NT2/D1 (cell line): ENCODE results near the gene PAH.

Experiments
- DNase-seq: peaks from one replicate; pipeline ENCODE4 v3.0.0-alpha.2; 2011; ENCODE audit warnings: low read depth, low spot score
- H3K27me3 ChIP-seq: 2 replicates; pipeline ENCODE4 v1.6.0; 2011; ENCODE audit warnings: mild to moderate bottlenecking; ENCODE audit not compliant: insufficient read length, insufficient read depth
- H3K36me3 ChIP-seq: 2 replicates; pipeline ENCODE4 v1.6.1; 2011; ENCODE audit warnings: mild to moderate bottlenecking, low read length, mixed read lengths; ENCODE audit not compliant: insufficient read depth, insufficient read length
- H3K4me1 ChIP-seq: 2 replicates; pipeline ENCODE4 v1.5.1; 2011; ENCODE audit not compliant: insufficient read depth, insufficient read length
- H3K4me3 ChIP-seq: 2 replicates; pipeline ENCODE4 v1.5.1; 2011; ENCODE audit warnings: low read depth; ENCODE audit not compliant: insufficient read length
- H3K9ac ChIP-seq: 2 replicates; pipeline ENCODE4 v1.6.0; 2011; ENCODE audit warnings: low read depth; ENCODE audit not compliant: insufficient read length
- H3K9me3 ChIP-seq: 2 replicates; pipeline ENCODE4 v1.5.1; 2011; ENCODE audit warnings: mild to moderate bottlenecking, low read length; ENCODE audit not compliant: insufficient read depth
- SUZ12 ChIP-seq: IDR thresholded peaks from 2 replicates; pipeline ENCODE4 v1.6.1; 2011; ENCODE audit not compliant: insufficient read length, insufficient read depth; ENCODE audit errors: extremely low read depth
- YY1 ChIP-seq: IDR thresholded peaks from 2 replicates; pipeline ENCODE4 v1.6.1; 2011; ENCODE audit not compliant: insufficient read length, insufficient read depth
- ZNF274 ChIP-seq: IDR thresholded peaks from 2 replicates; pipeline ENCODE4 v1.6.1; 2011; ENCODE audit warnings: mild to moderate bottlenecking, low read depth, low read length

Gene PAH

GRCh38 chr12:102871014-102871413 is 46.0 kb downstream of the PAH start:
- DNase-seq: no peak
- Histone ChIP-seq H3K9ac (no peak overlapping the region), H3K9me3 (no peaks in the 10 kb centered on the region), H3K36me3 (no peaks in the 10 kb centered on the region), H3K4me3 (no peak overlapping the region), H3K4me1 (no peaks in the 10 kb centered on the region), H3K27me3 (no peaks in the 10 kb centered on the region)
- no peak for TF ChIP-seq ZNF274
- TF ChIP-seq YY1: no peak
- no peak for TF ChIP-seq SUZ12

GRCh38 chr12:102869571-102869970 is 47.5 kb downstream of the PAH start:
- Histone ChIP-seq H3K36me3 (no peaks in the 10 kb centered on the region), H3K27me3 (no peaks in the 10 kb centered on the region), H3K9me3 (no peaks in the 10 kb centered on the region), H3K4me3 (no peak overlapping the region), H3K4me1 (no peaks in the 10 kb centered on the region), H3K9ac (no peak overlapping the region)
- TF ChIP-seq ZNF274 (no peak), SUZ12 (no peak), YY1 (no peak)
- no peak for DNase-seq

DNA sequence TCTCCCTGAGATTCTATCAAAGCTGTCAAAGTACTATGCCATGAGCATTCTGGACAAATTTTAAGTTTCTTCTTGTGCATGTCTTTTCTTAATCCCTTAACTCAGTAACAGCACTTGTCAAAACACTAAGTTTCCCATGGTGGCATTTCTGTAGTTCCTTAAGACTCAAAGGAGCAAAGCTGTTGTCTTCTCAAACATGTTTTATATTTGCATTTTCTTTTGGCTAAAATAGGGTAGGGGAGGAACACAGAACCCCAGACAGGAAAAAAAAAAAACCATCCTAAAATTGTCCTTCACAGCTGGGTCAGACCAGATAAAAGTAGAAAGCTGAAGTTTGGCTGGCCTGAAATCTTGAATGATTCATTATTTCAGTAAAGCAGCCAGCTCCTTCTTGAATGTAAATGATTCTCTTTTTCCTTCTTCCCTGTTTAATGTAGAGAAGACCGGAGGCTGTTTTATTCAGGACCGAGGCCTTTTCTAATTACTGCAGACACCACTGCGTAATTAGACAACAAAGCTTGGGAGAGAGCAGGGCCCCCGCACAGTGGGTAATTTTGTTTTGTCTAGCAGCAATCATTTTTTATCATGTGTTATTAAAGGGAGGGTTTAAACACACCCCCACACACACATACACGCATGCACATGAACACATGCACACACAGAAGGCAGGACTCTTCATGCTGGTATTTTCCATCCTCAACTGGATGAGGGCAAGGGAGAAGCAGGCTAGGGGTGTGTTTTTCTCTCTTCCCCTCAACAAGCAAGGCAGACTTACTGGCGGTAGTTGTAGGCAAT is 51.0 kb downstream of the PAH start:
- H3K4me3 ChIP-seq: no peak overlapping the region
- H3K36me3 ChIP-seq: no peaks in the 10 kb centered on the region
- H3K9ac ChIP-seq: no peak overlapping the region
- H3K27me3 ChIP-seq: no peaks in the 10 kb centered on the region
- no peaks in the 10 kb centered on the region for H3K4me1 ChIP-seq
- no peak for DNase-seq
- no peak for TF ChIP-seq YY1
- no peak for TF ChIP-seq ZNF274
- no peak for TF ChIP-seq SUZ12
- H3K9me3 ChIP-seq: no peaks in the 10 kb centered on the region

DNA sequence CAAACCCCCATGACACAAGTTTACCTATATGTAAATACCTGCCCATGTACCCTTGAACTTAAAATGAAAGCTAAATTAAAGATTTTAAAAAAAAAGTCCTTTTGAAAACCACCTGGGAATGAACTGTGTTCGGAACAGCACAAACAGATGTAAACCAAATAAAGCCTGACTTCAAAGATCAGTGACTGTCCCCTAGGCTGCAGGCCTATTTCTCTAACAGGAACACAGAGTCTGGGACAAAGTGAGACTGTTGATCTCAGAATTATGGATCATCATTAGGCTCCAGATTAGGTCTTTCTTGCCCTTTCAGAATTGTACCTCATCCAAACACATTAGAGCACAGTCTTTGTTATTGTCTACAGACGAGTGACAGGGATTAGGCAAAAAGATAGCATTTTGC is 54.6 kb downstream of the PAH start:
- TF ChIP-seq YY1 (no peak), SUZ12 (no peak), ZNF274 (no peak)
- Histone ChIP-seq H3K27me3 (no peaks in the 10 kb centered on the region), H3K9ac (no peak overlapping the region), H3K4me1 (no peaks in the 10 kb centered on the region), H3K9me3 (no peaks in the 10 kb centered on the region), H3K36me3 (no peaks in the 10 kb centered on the region), H3K4me3 (no peak overlapping the region)
- DNase-seq: no peak

DNA sequence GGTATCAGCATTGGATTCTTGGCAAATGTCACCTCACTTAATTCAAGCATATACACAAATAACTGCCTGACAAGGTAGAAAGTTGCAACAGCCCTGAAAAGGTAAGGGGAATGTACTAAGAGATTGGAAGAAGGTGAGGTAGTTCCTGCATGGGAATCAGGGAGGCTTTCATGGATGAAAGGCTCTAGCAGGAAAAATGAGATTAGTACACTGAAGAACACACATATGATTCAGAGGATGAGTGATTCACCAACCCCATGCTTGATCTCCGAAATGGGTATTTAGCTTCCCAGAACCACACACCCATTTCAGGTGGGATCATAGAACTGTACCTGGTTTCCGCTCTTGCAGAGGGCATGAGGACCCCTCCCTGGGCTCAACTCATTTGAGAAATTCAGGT is 65.8 kb downstream of the PAH start:
- TF ChIP-seq YY1: no peak
- no peak for TF ChIP-seq SUZ12
- TF ChIP-seq ZNF274: no peak
- Histone ChIP-seq H3K4me1 (no peaks in the 10 kb centered on the region), H3K9ac (no peak overlapping the region), H3K9me3 (no peaks in the 10 kb centered on the region), H3K4me3 (no peak overlapping the region), H3K27me3 (no peaks in the 10 kb centered on the region), H3K36me3 (no peaks in the 10 kb centered on the region)
- DNase-seq: no peak

GRCh38 chr12:102849722-102850447 is 67.2 kb downstream of the PAH start:
- no peaks in the 10 kb centered on the region for H3K4me1 ChIP-seq
- DNase-seq: no peak
- no peaks in the 10 kb centered on the region for H3K9me3 ChIP-seq
- no peak overlapping the region for H3K9ac ChIP-seq
- no peaks in the 10 kb centered on the region for H3K36me3 ChIP-seq
- TF ChIP-seq SUZ12: no peak
- TF ChIP-seq ZNF274: no peak
- no peak for TF ChIP-seq YY1
- no peaks in the 10 kb centered on the region for H3K27me3 ChIP-seq
- no peak overlapping the region for H3K4me3 ChIP-seq

GRCh38 chr12:102848832-102849231 is 68.2 kb downstream of the PAH start:
- Histone ChIP-seq H3K36me3 (no peaks in the 10 kb centered on the region), H3K4me1 (no peaks in the 10 kb centered on the region), H3K27me3 (no peaks in the 10 kb centered on the region), H3K9me3 (no peaks in the 10 kb centered on the region), H3K4me3 (no peak overlapping the region), H3K9ac (no peak overlapping the region)
- TF ChIP-seq YY1 (no peak), SUZ12 (no peak), ZNF274 (no peak)
- no peak for DNase-seq
